Type B pancreatic cell (in vitro differentiated cells): ENCODE measurements around the gene GIPC3. TPM values are rescaled to one million over a fixed set of nuclear protein-coding genes. Genes with fewer than 3 reads are reported as not detected.

Experiments used
- DNase-seq: peaks from one replicate; pipeline ENCODE4 v3.0.0; 2021; ENCODE audit warnings: mixed read lengths; ENCODE audit not compliant: unreplicated experiment; ENCODE audit errors: extremely low spot score
- H3K27ac Mint-ChIP-seq: 2 replicates; pipeline ENCODE4 v1.8.0; 2021; ENCODE audit warnings: mild to moderate bottlenecking, mixed read lengths
- H3K27me3 Mint-ChIP-seq: 2 replicates; pipeline ENCODE4 v1.8.0; 2021; ENCODE audit warnings: mixed read lengths
- H3K36me3 Mint-ChIP-seq: 2 replicates; pipeline ENCODE4 v1.8.0; 2021; ENCODE audit warnings: mixed read lengths
- H3K4me1 Mint-ChIP-seq: one replicate; pipeline ENCODE4 v1.8.0; 2021; ENCODE audit warnings: mixed read lengths; ENCODE audit not compliant: unreplicated experiment
- H3K4me3 Mint-ChIP-seq: 2 replicates; pipeline ENCODE4 v1.8.0; 2021; ENCODE audit warnings: mild to moderate bottlenecking, mixed read lengths
- H3K9me3 Mint-ChIP-seq: 2 replicates; pipeline ENCODE4 v1.8.0; 2021; ENCODE audit warnings: mixed read lengths
- CTCF ChIP-seq: fragments of 200-600 bp; sonication (generic); conservative IDR thresholded peaks from 2 replicates; pipeline ENCODE4 v1.5.0; 2021; ENCODE audit warnings: antibody characterized with exemption, mild to moderate bottlenecking
- total RNA-seq: library from RNA; stranded (reverse); gene quantifications from 2 replicates; pipeline ENCODE4 v1.2.1, GENCODE V29; 2021; ENCODE audit warnings: low replicate concordance

Gene GIPC3
- total RNA-seq, 1 donor from 2014 or later, result 0.07 TPM

- Mint-ChIP-seq H3K4me1 (no peaks in the 10 kb centered on the region), H3K4me3 (no peak overlapping the region), H3K9me3 (no peaks in the 10 kb centered on the region), H3K27me3 (no peaks in the 10 kb centered on the region), H3K36me3 (no peaks in the 10 kb centered on the region), H3K27ac (no peak overlapping the region)
- no peak for DNase-seq
- TF ChIP-seq CTCF, result no peak
Observed at GRCh38 chr19:3641515-3642269, 56.4 kb downstream of the GIPC3 start.

GRCh38 chr19:3642296-3642695 lies 57.0 kb downstream of the GIPC3 start:
- Mint-ChIP-seq H3K4me3 (no peak overlapping the region), H3K9me3 (no peaks in the 10 kb centered on the region), H3K27me3 (no peaks in the 10 kb centered on the region), H3K36me3 (no peaks in the 10 kb centered on the region), H3K4me1 (no peaks in the 10 kb centered on the region), H3K27ac (no peak overlapping the region)
- TF ChIP-seq CTCF, result no peak
- no peak for DNase-seq

Other genes starting within 250 kb of the GIPC3 start
- 12.5 and 17.8 TPM in 2 replicates for gene NFIC, start 218.9 kb upstream of the GIPC3 start, total RNA-seq
- 7.0 and 21.9 TPM in 2 replicates for gene SMIM24, start 105.0 kb upstream of the GIPC3 start, total RNA-seq
- gene SMIM44, start 102.0 kb upstream of the GIPC3 start, total RNA-seq, result not detected in 2 replicates
- gene DOHH, start 84.8 kb upstream of the GIPC3 start, total RNA-seq, result 10.5 and 10.8 TPM in 2 replicates
- 59.4 and 63.2 TPM in 2 replicates for gene FZR1, start 79.2 kb upstream of the GIPC3 start, total RNA-seq
- 1.3 and 3.4 TPM in 2 replicates for gene TEKTIP1, start 46.3 kb upstream of the GIPC3 start, total RNA-seq
- gene MFSD12, start 27.9 kb upstream of the GIPC3 start, total RNA-seq, result 74.1 and 80.9 TPM in 2 replicates
- 60.1 and 78.3 TPM in 2 replicates for gene HMG20B, start 12.5 kb upstream of the GIPC3 start, total RNA-seq
- not detected in 2 replicates for gene TBXA2R, start 21.4 kb downstream of the GIPC3 start, total RNA-seq
- gene CACTIN, start 41.3 kb downstream of the GIPC3 start, total RNA-seq, result 31.6 and 32.4 TPM in 2 replicates
- 35.9 and 44.5 TPM in 2 replicates for gene PIP5K1C, start 115.0 kb downstream of the GIPC3 start, total RNA-seq
- 20.0 and 53.8 TPM in 2 replicates for gene TJP3, start 122.9 kb downstream of the GIPC3 start, total RNA-seq
- 25.1 and 28.5 TPM in 2 replicates for gene APBA3, start 176.2 kb downstream of the GIPC3 start, total RNA-seq
- gene MRPL54, start 177.2 kb downstream of the GIPC3 start, total RNA-seq, result 35.9 and 44.0 TPM in 2 replicates
- gene RAX2, start 186.8 kb downstream of the GIPC3 start, total RNA-seq, result not detected in 2 replicates
- 1.6 and 1.7 TPM in 2 replicates for gene MATK, start 200.9 kb downstream of the GIPC3 start, total RNA-seq